Activated CD4-positive, alpha-beta T cell treated with anti-CD3 and anti-CD28 coated beads, Interleukin-2, amount 50 U/mL, for 4 hours (primary cell): ENCODE results near the gene ACVRL1.

Experiments used
- DNase-seq, 2 experiments: peaks; one replicate each; pipeline ENCODE4 v3.0.0-alpha.2; 2020

The ACVRL1 gene

DNA sequence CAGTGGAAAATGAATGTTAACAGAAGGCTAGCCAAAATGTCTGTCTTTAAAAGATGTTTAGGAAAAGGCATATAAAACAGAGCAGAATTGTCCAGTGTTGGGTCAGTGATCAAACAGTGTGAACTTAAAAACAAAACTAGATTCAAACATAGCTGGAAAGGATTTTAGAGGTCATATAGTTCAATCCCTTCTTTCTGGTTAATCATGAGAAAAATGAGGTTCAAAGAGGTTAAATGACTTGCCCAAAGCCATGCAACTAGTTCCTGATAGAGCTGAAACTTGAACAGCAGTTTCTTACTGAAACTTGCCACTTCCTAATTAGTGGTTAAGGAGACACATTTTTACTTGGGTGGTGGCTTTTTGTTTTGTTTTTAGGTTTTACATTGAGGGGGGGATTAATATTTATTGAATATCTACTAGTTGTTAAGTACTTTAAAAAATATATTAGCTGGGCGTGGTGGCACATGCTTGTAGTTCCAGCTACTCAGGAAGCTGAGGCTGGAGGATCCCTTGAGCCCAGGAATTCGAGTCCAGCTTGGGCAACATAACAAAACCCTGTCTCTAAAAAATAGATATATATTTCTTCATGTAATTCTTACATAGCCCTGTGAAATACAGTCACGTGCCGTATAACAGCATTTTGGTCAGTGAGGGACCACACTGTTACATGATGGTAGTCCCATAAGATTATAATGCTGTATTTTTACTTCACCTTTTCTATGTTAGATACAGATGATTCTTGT lies 64.5 kb downstream of the ACVRL1 start:
- no peak for DNase-seq

DNA sequence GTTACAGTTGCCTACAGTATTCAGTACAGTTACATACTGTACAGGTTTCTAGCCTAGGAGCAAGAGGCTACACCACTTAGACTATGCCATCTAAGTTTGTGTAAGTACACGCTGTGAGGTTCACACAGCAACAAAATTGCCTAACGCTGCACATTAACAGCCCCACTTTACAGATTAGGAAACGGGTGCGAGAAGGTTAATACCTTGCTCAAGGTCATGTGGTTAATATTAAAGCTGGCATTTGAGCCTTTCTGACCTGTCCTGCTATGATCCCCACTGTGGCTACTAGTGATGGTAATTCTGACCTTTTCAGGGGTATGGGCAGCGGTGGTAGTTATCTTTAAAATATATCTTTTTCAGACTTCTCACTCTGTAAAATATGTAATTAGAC lies 65.1 kb downstream of the ACVRL1 start:
- DNase-seq, result no peak

DNA sequence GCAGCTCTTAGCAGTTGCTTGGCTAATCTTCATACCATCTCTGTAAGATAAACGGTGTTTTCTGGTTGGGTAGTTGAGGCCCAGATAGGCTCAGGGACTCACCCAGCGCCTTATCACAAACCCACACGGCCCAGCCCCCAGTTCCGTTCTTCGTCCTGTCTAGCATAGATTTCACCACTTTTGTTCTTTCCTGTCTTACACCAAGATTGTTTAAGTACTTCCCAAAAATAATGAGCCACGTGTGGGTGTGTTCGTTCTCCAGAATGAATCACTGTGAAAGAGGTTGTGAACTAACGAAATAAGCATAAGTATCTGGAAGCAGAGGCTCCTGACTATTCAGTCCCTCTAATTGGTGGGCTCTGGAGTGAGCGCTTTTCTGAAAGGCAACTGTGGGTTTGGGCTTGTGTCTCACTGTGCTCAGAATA lies 65.6 kb downstream of the ACVRL1 start:
- DNase-seq, result peak; percentile 24 to 31
